Measurements from ENCODE around the gene MEIS2. TPM values are rescaled to one million over a fixed set of nuclear protein-coding genes. Genes with fewer than 3 reads are reported as not detected.

The MEIS2 gene
- total and polyA plus RNA-seq, 2 of the 13 experiments (the other 11 are each of a cell fraction or from before 2014, with no cell fraction given), result 10.7 to 12.4 TPM

DNA sequence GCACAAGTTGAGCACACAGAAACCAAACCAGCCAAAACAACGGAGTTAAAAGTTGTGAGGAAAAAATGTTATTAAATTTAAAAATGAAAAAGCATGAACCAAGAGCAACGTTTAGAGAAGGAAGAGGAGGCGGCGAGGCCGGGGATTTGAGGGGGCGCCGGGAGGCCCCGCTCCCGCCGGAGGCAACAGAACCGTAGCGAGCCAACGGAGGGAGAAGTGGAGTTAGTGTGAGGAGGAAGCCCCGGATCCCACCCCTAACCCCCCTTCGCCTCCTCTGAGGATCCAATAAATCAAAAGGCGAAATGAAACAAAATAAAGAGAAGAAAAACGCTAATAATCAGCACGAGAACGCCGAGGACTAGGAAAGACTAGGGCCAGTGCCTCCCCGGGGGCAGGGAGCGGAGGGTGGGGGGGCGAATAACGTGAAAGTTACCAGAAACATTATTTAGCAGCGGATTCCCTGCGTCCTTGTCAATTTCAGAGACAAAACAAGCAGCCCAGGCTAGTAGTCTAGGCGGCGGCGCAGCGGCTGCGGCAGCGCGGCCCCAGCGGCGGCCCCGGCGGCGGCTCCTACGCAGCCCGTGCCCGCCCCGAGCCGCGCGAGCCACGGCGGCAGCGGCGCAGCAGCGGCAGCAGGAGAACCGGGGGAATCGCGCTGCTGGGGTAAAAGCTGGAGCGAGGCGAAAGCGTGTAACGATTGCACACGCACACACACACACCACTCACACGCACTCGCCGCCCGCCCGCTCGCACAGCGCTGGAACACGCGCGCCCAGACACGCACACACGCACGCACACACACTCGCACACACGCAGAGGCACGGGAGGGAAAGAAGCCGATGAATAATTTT is 1.7 kb downstream of the MEIS2 start (continued):
- peak; percentile 52; the same call in 1 of the 2 replicates for TF ChIP-seq MTA1 (CRISPR knock-in tag; IDR thresholded peaks at IDR 0.05; ENCODE audit: borderline replicate concordance)
- TF ChIP-seq, protein P1, sequence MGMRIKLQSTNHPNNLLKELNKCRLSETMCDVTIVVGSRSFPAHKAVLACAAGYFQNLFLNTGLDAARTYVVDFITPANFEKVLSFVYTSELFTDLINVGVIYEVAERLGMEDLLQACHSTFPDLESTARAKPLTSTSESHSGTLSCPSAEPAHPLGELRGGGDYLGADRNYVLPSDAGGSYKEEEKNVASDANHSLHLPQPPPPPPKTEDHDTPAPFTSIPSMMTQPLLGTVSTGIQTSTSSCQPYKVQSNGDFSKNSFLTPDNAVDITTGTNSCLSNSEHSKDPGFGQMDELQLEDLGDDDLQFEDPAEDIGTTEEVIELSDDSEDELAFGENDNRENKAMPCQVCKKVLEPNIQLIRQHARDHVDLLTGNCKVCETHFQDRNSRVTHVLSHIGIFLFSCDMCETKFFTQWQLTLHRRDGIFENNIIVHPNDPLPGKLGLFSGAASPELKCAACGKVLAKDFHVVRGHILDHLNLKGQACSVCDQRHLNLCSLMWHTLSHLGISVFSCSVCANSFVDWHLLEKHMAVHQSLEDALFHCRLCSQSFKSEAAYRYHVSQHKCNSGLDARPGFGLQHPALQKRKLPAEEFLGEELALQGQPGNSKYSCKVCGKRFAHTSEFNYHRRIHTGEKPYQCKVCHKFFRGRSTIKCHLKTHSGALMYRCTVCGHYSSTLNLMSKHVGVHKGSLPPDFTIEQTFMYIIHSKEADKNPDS (CRISPR knock-in tag; IDR thresholded peaks at IDR 0.05), result no peak
- TF ChIP-seq, protein P2, sequence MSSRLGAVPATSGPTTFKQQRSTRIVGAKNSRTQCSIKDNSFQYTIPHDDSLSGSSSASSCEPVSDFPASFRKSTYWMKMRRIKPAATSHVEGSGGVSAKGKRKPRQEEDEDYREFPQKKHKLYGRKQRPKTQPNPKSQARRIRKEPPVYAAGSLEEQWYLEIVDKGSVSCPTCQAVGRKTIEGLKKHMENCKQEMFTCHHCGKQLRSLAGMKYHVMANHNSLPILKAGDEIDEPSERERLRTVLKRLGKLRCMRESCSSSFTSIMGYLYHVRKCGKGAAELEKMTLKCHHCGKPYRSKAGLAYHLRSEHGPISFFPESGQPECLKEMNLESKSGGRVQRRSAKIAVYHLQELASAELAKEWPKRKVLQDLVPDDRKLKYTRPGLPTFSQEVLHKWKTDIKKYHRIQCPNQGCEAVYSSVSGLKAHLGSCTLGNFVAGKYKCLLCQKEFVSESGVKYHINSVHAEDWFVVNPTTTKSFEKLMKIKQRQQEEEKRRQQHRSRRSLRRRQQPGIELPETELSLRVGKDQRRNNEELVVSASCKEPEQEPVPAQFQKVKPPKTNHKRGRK (CRISPR knock-in tag; IDR thresholded peaks at IDR 0.05), result peak; percentile 34; the same call in 1 of the 2 replicates
- TF ChIP-seq, protein P3, sequence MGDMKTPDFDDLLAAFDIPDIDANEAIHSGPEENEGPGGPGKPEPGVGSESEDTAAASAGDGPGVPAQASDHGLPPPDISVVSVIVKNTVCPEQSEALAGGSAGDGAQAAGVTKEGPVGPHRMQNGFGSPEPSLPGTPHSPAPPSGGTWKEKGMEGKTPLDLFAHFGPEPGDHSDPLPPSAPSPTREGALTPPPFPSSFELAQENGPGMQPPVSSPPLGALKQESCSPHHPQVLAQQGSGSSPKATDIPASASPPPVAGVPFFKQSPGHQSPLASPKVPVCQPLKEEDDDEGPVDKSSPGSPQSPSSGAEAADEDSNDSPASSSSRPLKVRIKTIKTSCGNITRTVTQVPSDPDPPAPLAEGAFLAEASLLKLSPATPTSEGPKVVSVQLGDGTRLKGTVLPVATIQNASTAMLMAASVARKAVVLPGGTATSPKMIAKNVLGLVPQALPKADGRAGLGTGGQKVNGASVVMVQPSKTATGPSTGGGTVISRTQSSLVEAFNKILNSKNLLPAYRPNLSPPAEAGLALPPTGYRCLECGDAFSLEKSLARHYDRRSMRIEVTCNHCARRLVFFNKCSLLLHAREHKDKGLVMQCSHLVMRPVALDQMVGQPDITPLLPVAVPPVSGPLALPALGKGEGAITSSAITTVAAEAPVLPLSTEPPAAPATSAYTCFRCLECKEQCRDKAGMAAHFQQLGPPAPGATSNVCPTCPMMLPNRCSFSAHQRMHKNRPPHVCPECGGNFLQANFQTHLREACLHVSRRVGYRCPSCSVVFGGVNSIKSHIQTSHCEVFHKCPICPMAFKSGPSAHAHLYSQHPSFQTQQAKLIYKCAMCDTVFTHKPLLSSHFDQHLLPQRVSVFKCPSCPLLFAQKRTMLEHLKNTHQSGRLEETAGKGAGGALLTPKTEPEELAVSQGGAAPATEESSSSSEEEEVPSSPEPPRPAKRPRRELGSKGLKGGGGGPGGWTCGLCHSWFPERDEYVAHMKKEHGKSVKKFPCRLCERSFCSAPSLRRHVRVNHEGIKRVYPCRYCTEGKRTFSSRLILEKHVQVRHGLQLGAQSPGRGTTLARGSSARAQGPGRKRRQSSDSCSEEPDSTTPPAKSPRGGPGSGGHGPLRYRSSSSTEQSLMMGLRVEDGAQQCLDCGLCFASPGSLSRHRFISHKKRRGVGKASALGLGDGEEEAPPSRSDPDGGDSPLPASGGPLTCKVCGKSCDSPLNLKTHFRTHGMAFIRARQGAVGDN (CRISPR knock-in tag; IDR thresholded peaks at IDR 0.05), result peak; percentile 57
- no peak for TF ChIP-seq ELF4 (CRISPR knock-in tag; IDR thresholded peaks at IDR 0.05; ENCODE audit: borderline replicate concordance)
- TF ChIP-seq, protein P4, sequence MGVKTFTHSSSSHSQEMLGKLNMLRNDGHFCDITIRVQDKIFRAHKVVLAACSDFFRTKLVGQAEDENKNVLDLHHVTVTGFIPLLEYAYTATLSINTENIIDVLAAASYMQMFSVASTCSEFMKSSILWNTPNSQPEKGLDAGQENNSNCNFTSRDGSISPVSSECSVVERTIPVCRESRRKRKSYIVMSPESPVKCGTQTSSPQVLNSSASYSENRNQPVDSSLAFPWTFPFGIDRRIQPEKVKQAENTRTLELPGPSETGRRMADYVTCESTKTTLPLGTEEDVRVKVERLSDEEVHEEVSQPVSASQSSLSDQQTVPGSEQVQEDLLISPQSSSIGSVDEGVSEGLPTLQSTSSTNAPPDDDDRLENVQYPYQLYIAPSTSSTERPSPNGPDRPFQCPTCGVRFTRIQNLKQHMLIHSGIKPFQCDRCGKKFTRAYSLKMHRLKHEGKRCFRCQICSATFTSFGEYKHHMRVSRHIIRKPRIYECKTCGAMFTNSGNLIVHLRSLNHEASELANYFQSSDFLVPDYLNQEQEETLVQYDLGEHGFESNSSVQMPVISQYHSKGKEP (CRISPR knock-in tag; IDR thresholded peaks at IDR 0.05), result no peak
- TF ChIP-seq SIX1 (CRISPR knock-in tag; IDR thresholded peaks at IDR 0.05; ENCODE audit: borderline replicate concordance), result no peak
- TF ChIP-seq ZNF501 (CRISPR knock-in tag; IDR thresholded peaks at IDR 0.05), result no peak
- 0 out of 2 replicates have a peak, but pooled peaks have one; percentile 52 for TF ChIP-seq EEA1 (CRISPR knock-in tag; IDR thresholded peaks at IDR 0.05; ENCODE audit: borderline replicate concordance)
- no peak for TF ChIP-seq AGO1 (IDR thresholded peaks at IDR 0.05; ENCODE audit: low read depth, low read length, poor library complexity, severe bottlenecking)
- TF ChIP-seq RAD51 (IDR thresholded peaks at IDR 0.05; ENCODE audit: borderline replicate concordance), result no peak
- TF ChIP-seq, protein P5, sequence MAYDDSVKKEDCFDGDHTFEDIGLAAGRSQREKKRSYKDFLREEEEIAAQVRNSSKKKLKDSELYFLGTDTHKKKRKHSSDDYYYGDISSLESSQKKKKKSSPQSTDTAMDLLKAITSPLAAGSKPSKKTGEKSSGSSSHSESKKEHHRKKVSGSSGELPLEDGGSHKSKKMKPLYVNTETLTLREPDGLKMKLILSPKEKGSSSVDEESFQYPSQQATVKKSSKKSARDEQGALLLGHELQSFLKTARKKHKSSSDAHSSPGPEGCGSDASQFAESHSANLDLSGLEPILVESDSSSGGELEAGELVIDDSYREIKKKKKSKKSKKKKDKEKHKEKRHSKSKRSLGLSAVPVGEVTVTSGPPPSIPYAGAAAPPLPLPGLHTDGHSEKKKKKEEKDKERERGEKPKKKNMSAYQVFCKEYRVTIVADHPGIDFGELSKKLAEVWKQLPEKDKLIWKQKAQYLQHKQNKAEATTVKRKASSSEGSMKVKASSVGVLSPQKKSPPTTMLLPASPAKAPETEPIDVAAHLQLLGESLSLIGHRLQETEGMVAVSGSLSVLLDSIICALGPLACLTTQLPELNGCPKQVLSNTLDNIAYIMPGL (CRISPR knock-in tag; IDR thresholded peaks at IDR 0.05; ENCODE audit: borderline replicate concordance in 1 of 2, low read depth in 1 of 2), result peak; percentile 17 to 31; a peak in 1 of 4 replicates
- no peak for TF ChIP-seq ZFP1 (CRISPR knock-in tag; IDR thresholded peaks at IDR 0.05)
- no peak for TF ChIP-seq FOSL1 (CRISPR knock-in tag; IDR thresholded peaks at IDR 0.05; ENCODE audit: borderline replicate concordance)
- peak; percentile 67 for TF ChIP-seq RBFOX2 (IDR thresholded peaks at IDR 0.05; ENCODE audit: low read depth, low read length)

All from HepG2 (cell line).